Mesendoderm (in vitro differentiated cells): ENCODE results near the gene MTREX.
A peak's percentile ranks its signal among the peaks of the same experiment; 100 is the strongest.

Experiments used
- DNase-seq: peaks from one replicate; pipeline ENCODE4 v3.0.0; 2013
- H2AK5ac ChIP-seq: 2 replicates; pipeline ENCODE4 v1.6.1; 2013; ENCODE audit warnings: low read length, inconsistent platforms
- H2BK120ac ChIP-seq: 2 replicates; pipeline ENCODE4 v1.6.1; 2013; ENCODE audit warnings: low read depth, mild to moderate bottlenecking, low read length, moderate library complexity, mixed read lengths
- H2BK15ac ChIP-seq: replicated peaks from 2 replicates; pipeline ENCODE4 v1.6.1; 2013; ENCODE audit warnings: low read depth, mild to moderate bottlenecking, moderate library complexity
- H2BK5ac ChIP-seq: 2 replicates; pipeline ENCODE4 v1.6.1; 2013; ENCODE audit warnings: low read length, inconsistent platforms
- H3K18ac ChIP-seq: 2 replicates; pipeline ENCODE4 v1.6.1; 2013; ENCODE audit warnings: mild to moderate bottlenecking, low read length, mixed read lengths
- H3K23ac ChIP-seq: one replicate; pipeline ENCODE4 v1.6.1; 2013; ENCODE audit warnings: low read length
- H3K27ac ChIP-seq: 2 replicates; pipeline ENCODE4 v1.5.1; 2013; ENCODE audit warnings: low read depth, mild to moderate bottlenecking, inconsistent platforms, low read length, moderate library complexity
- H3K27me3 ChIP-seq: 2 replicates; pipeline ENCODE4 v1.6.1; 2013; ENCODE audit warnings: low read length, control low read depth, mild to moderate bottlenecking, inconsistent platforms; ENCODE audit not compliant: insufficient read depth, poor library complexity
- H3K36me3 ChIP-seq: 2 replicates; pipeline ENCODE4 v1.6.1; 2013; ENCODE audit warnings: low read length, inconsistent platforms; ENCODE audit not compliant: control insufficient read depth, insufficient read depth
- H3K4ac ChIP-seq: one replicate; pipeline ENCODE4 v1.6.1; 2013; ENCODE audit warnings: low read depth, mild to moderate bottlenecking, low read length, moderate library complexity
- H3K4me1 ChIP-seq: 2 replicates; pipeline ENCODE4 v1.6.1; 2013; ENCODE audit warnings: low read depth, low read length, inconsistent platforms; ENCODE audit not compliant: control insufficient read depth
- H3K4me2 ChIP-seq: 2 replicates; pipeline ENCODE4 v1.6.1; 2013; ENCODE audit warnings: low read length
- H3K4me3 ChIP-seq: 2 replicates; pipeline ENCODE4 v1.5.1; 2013; ENCODE audit warnings: mild to moderate bottlenecking, low read length
- H3K56ac ChIP-seq: one replicate; pipeline ENCODE4 v1.6.1; 2013; ENCODE audit warnings: low read length
- H3K79me1 ChIP-seq: 2 replicates; pipeline ENCODE4 v1.6.1; 2013; ENCODE audit warnings: low read length, inconsistent platforms
- H3K79me2 ChIP-seq: 2 replicates; pipeline ENCODE4 v1.6.1; 2013; ENCODE audit warnings: mild to moderate bottlenecking, low read length; ENCODE audit not compliant: control insufficient read depth, insufficient read depth
- H3K9ac ChIP-seq: 2 replicates; pipeline ENCODE4 v1.6.1; 2013; ENCODE audit warnings: low read length, inconsistent platforms
- H4K5ac ChIP-seq: one replicate; pipeline ENCODE4 v1.6.1; 2013; ENCODE audit warnings: low read length
- H4K8ac ChIP-seq: one replicate; pipeline ENCODE4 v1.6.1; 2013; ENCODE audit warnings: low read depth, mild to moderate bottlenecking, control low read depth, low read length, moderate library complexity
- WGBS: extraction: QIAGEN DNeasy Blood & Tissue Kit; methylation state at CpG from one replicate; pipeline ENCODE4 v1.1.7; 2013; ENCODE audit warnings: low lambda C conversion rate, missing lambda C conversion rate; ENCODE audit not compliant: insufficient coverage; ENCODE audit errors: extremely low coverage; 5-methylcytosine and 5-hydroxymethylcytosine counted together

MTREX gene

DNA sequence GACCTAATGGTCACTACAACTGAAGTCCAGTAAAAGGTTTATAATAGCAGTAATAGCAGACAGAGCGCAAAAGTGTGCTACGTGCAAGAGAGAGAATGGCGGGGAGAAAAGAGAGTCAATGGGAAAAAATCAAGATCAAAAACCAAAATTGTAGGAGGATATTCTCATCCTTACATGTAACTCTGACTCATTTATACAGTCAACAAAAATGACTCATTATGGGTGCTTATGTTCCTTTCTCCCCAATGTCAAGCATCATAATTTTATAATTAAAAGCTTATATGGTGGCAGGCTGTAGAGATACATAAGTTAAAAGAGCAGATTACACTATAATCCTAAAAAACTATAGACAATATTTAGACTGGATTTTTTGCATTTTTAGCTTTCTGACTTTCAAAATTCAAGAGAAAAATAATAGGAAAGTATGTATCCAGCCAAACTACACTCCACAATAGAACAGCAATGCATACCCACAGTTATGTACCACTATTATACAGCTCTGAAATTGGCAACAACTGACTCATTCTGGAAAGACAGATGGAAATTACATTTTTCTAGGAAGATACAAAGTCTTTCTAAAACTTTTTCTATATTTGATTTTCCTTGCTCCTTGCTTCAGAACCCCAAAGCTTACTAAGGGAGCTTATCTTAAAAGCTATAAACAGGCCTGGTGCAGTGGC lies 148.6 kb downstream of the MTREX start:
- H3K18ac ChIP-seq, result no peak overlapping the region
- H2AK5ac ChIP-seq, result no peak overlapping the region
- DNase-seq, result no peak
- H3K23ac ChIP-seq, result no peak overlapping the region
- H2BK120ac ChIP-seq, result no peak overlapping the region
- H3K9ac ChIP-seq, result no peak overlapping the region
- H3K79me2 ChIP-seq, result no peaks in the 10 kb centered on the region
- H3K27me3 ChIP-seq, result no peaks in the 10 kb centered on the region
- no peak overlapping the region for H2BK15ac ChIP-seq
- no peaks in the 10 kb centered on the region for H3K79me1 ChIP-seq
- H2BK5ac ChIP-seq, result no peak overlapping the region
- H3K4me1 ChIP-seq, result no peaks in the 10 kb centered on the region
- no peak overlapping the region for H4K5ac ChIP-seq
- no peak overlapping the region for H3K27ac ChIP-seq
- H3K56ac ChIP-seq, result no peak overlapping the region
- no peak overlapping the region for H4K8ac ChIP-seq
- no peak overlapping the region for H3K4me3 ChIP-seq
- no peaks in the 10 kb centered on the region for H3K36me3 ChIP-seq
- WGBS, result no CpG with 5 or more reads among the region's 3 CpGs
- no peak overlapping the region for H3K4me2 ChIP-seq
- H3K4ac ChIP-seq, result no peak overlapping the region

DNA sequence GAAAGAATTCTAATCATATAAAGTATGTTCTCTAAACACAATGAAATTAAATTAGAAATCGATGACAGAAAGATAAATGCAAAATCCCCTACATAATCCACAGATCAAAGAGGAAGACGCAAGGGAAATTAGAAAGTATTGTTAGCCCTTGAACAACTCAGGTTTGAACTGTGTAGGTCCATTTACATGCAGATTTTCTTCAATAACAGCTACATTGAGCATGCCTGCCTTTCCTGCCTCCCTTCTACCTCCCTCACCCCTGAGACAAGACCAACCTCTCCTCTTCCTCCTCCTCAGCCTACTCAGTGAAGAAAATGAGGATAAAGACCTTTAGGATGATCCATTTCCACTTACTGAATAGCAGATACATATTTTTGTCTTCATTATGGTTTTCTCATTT lies 151.8 kb downstream of the MTREX start:
- no CpG with 5 or more reads among the region's 2 CpGs for WGBS
- H3K4ac ChIP-seq, result no peak overlapping the region
- no peak for DNase-seq
- H3K79me2 ChIP-seq, result no peaks in the 10 kb centered on the region
- H3K79me1 ChIP-seq, result no peaks in the 10 kb centered on the region
- H3K36me3 ChIP-seq, result no peaks in the 10 kb centered on the region
- no peak overlapping the region for H4K5ac ChIP-seq
- no peaks in the 10 kb centered on the region for H3K27me3 ChIP-seq
- H2BK5ac ChIP-seq, result no peak overlapping the region
- H3K56ac ChIP-seq, result no peak overlapping the region
- H3K23ac ChIP-seq, result no peak overlapping the region
- no peaks in the 10 kb centered on the region for H3K4me1 ChIP-seq
- no peak overlapping the region for H2AK5ac ChIP-seq
- no peak overlapping the region for H3K4me3 ChIP-seq
- H4K8ac ChIP-seq, result no peak overlapping the region
- no peak overlapping the region for H3K4me2 ChIP-seq
- no peak overlapping the region for H3K9ac ChIP-seq
- no peak overlapping the region for H2BK15ac ChIP-seq
- no peak overlapping the region for H3K27ac ChIP-seq
- no peak overlapping the region for H3K18ac ChIP-seq
- no peak overlapping the region for H2BK120ac ChIP-seq

- H4K8ac ChIP-seq, result no peak overlapping the region
- H3K27me3 ChIP-seq, result no peaks in the 10 kb centered on the region
- H4K5ac ChIP-seq, result no peak overlapping the region
- H3K79me2 ChIP-seq, result no peaks in the 10 kb centered on the region
- no peak overlapping the region for H3K18ac ChIP-seq
- H3K56ac ChIP-seq, result no peak overlapping the region
- no peak overlapping the region for H2AK5ac ChIP-seq
- no peak overlapping the region for H3K27ac ChIP-seq
- H3K4me1 ChIP-seq, result no peaks in the 10 kb centered on the region
- H3K79me1 ChIP-seq, result no peaks in the 10 kb centered on the region
- no peak overlapping the region for H2BK15ac ChIP-seq
- H3K4me2 ChIP-seq, result no peak overlapping the region
- H3K9ac ChIP-seq, result no peak overlapping the region
- H2BK120ac ChIP-seq, result no peak overlapping the region
- H3K36me3 ChIP-seq, result peaks cover 2% of the 10 kb centered on the region
- H2BK5ac ChIP-seq, result no peak overlapping the region
- no CpG with 5 or more reads among the region's 3 CpGs for WGBS
- H3K4ac ChIP-seq, result no peak overlapping the region
- no peak overlapping the region for H3K4me3 ChIP-seq
- H3K23ac ChIP-seq, result no peak overlapping the region
- no peak for DNase-seq
Measured at GRCh38 chr5:55463613-55464012, 155.8 kb downstream of the MTREX start.

GRCh38 chr5:55467862-55468551 lies 160.2 kb downstream of the MTREX start:
- H3K4me1 ChIP-seq, result no peaks in the 10 kb centered on the region
- H3K4me3 ChIP-seq, result no peak overlapping the region
- H3K56ac ChIP-seq, result no peak overlapping the region
- H3K4ac ChIP-seq, result no peak overlapping the region
- no peak overlapping the region for H3K4me2 ChIP-seq
- DNase-seq, result no peak
- H3K9ac ChIP-seq, result no peak overlapping the region
- no peak overlapping the region for H4K5ac ChIP-seq
- WGBS, result no CpG with 5 or more reads among the region's 5 CpGs
- no peaks in the 10 kb centered on the region for H3K79me1 ChIP-seq
- no peak overlapping the region for H2AK5ac ChIP-seq
- no peak overlapping the region for H3K27ac ChIP-seq
- H3K36me3 ChIP-seq, result peaks cover 2% of the 10 kb centered on the region
- H3K23ac ChIP-seq, result no peak overlapping the region
- no peak overlapping the region for H2BK120ac ChIP-seq
- H3K18ac ChIP-seq, result no peak overlapping the region
- H3K27me3 ChIP-seq, result no peaks in the 10 kb centered on the region
- no peak overlapping the region for H2BK5ac ChIP-seq
- H4K8ac ChIP-seq, result no peak overlapping the region
- H2BK15ac ChIP-seq, result no peak overlapping the region
- H3K79me2 ChIP-seq, result no peaks in the 10 kb centered on the region

GRCh38 chr5:55469839-55470238 lies 162.1 kb downstream of the MTREX start:
- Histone ChIP-seq H3K18ac (no peak overlapping the region), H3K4me2 (no peak overlapping the region), H3K36me3 (peaks cover 2% of the 10 kb centered on the region), H3K4me1 (no peaks in the 10 kb centered on the region), H3K27ac (no peak overlapping the region), H3K4me3 (no peak overlapping the region), H2AK5ac (no peak overlapping the region), H2BK5ac (no peak overlapping the region), H2BK15ac (no peak overlapping the region), H3K9ac (no peak overlapping the region), H4K5ac (no peak overlapping the region), H3K23ac (no peak overlapping the region), H3K4ac (no peak overlapping the region), H4K8ac (no peak overlapping the region), H3K79me2 (no peaks in the 10 kb centered on the region), H3K79me1 (no peaks in the 10 kb centered on the region), H2BK120ac (no peak overlapping the region), H3K56ac (no peak overlapping the region), H3K27me3 (no peaks in the 10 kb centered on the region)
- no peak for DNase-seq

DNA sequence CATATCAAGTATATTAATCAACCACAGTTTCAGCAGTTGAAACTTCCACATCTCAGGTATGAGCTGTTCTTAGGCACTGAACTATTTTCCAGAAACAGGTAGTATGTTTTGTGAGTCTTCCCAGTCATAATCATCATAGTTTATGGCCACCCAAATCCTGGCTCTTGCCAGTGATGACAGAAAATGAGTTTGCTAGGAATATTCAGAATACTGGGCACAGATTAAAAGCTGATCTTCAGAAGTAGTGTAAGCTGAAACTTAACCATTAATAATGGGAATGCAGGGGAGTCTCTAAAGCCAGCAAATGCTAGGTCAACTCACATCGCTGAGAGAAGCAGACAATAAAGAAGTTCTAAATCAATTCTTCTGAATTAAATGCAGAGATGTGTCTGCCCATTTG lies 162.5 kb downstream of the MTREX start:
- Histone ChIP-seq H3K79me2 (no peaks in the 10 kb centered on the region), H2AK5ac (no peak overlapping the region), H2BK120ac (no peak overlapping the region), H3K18ac (peak overlapping the region; percentile 10), H3K4me1 (no peaks in the 10 kb centered on the region), H2BK15ac (no peak overlapping the region), H2BK5ac (no peak overlapping the region), H3K23ac (no peak overlapping the region), H3K36me3 (peaks cover 2% of the 10 kb centered on the region), H3K27me3 (no peaks in the 10 kb centered on the region), H3K4me3 (no peak overlapping the region), H4K8ac (no peak overlapping the region), H3K4me2 (no peak overlapping the region), H3K79me1 (no peaks in the 10 kb centered on the region), H3K9ac (no peak overlapping the region), H3K56ac (no peak overlapping the region), H4K5ac (no peak overlapping the region), H3K4ac (no peak overlapping the region), H3K27ac (no peak overlapping the region)
- WGBS, result no CpG with 5 or more reads among the region's 1 CpG
- no peak for DNase-seq
